Right lobe of liver (tissue), 6 donors: ENCODE data around the gene STK33. TPM values are rescaled to one million over a fixed set of nuclear protein-coding genes. Genes with fewer than 3 reads are reported as not detected.

Source experiments
- ATAC-seq, 4 donors: fragments of 200-7000 bp; cut with Tn5 transposase; one replicate each; pipeline ENCODE4 v1.9.1; 2020; ENCODE audit warnings: mild to moderate bottlenecking in 4 of 4, moderate library complexity in 4 of 4
- DNase-seq, 3 donors: peaks; one replicate each; pipeline ENCODE4 v3.0.0-alpha.2; 2020
- H3K27ac ChIP-seq, 3 donors: fragments of 200-600 bp; one replicate each; pipeline ENCODE4 v1.8.0; 2022
- H3K27me3 ChIP-seq, 2 donors: fragments of 200-600 bp; one replicate each; pipeline ENCODE4 v1.8.0; 2022
- H3K36me3 ChIP-seq, 4 donors: fragments of 200-600 bp; sonication (generic) in 1 of 4; one replicate each; pipeline versions ENCODE4 v1.5.1 to v1.8.0; 2017 to 2022; ENCODE audit warnings: control low read depth in 1 of 4
- H3K4me1 ChIP-seq, 4 donors: fragments of 200-600 bp; sonication (generic) in 1 of 4; one replicate each; pipeline versions ENCODE4 v1.5.1 to v1.8.0; 2017 to 2022; ENCODE audit warnings: control low read depth in 1 of 4
- H3K4me3 ChIP-seq, 3 donors: fragments of 200-600 bp; one replicate each; pipeline ENCODE4 v1.8.0; 2022
- H3K9me3 ChIP-seq, 4 donors: fragments of 200-600 bp; sonication (generic) in 1 of 4; one replicate each; pipeline versions ENCODE4 v1.5.1 to v1.8.0; 2017 to 2022; ENCODE audit warnings: control low read depth in 1 of 4
- CTCF ChIP-seq, 4 donors: fragments of 200-600 bp in 3 of 4; fragments of 450-650 bp in 1 of 4; IDR thresholded peaks; one replicate each; pipeline versions ENCODE4 v1.5.1 to v1.8.0; 2016 to 2022; ENCODE audit warnings: antibody characterized with exemption in 4 of 4, mild to moderate bottlenecking in 2 of 4
- POLR2A ChIP-seq: fragments of 450-650 bp; IDR thresholded peaks from one replicate; pipeline ENCODE4 v1.6.1; 2017; ENCODE audit warnings: antibody characterized with exemption, mild to moderate bottlenecking
- WGBS: methylation state at CpG from one replicate; pipeline ENCODE4 v1.1.6; 2018; ENCODE audit warnings: low coverage, low lambda C conversion rate; ENCODE audit not compliant: insufficient coverage; ENCODE audit errors: missing lambda C conversion rate; 5-methylcytosine and 5-hydroxymethylcytosine counted together
- intact Hi-C, 2 donors: fragments of 100-400 bp; cut with DNase I; formaldehyde crosslinking; loops; one replicate each; pipeline versions ENCODE4 v1.11.2 to v1.14.1; 2022
- total RNA-seq, 6 experiments: library from RNA; depleted of rRNA in 2 of 6; stranded (reverse); fragments of >200 nt in 2 of 6; fragmentation: NEBNext Ultra II Directional in 3 of 6; extraction: Animal tissue kit (Norgen Biotek cat#: 25700) in 3 of 6; gene quantifications; one replicate each; pipeline versions ENCODE4 v1.1.0 to v1.2.4, GENCODE V29; 2016 to 2023
- donor health status: DM: no; HTN: yes; CAD: no.
- donor health status: DM: no; HTN: no; CAD: no.
- donor health status: DM: no; HTN: no; CAD: no.
- donor health status: DM: no; HTN: yes; CAD: no.
- donor health status: DM: no; HTN: yes; CAD: no.

The STK33 gene
- total RNA-seq, 6 experiments from 2014 or later = 0.12 to 1.1 (median 0.42) TPM; not detected in 2

GRCh38 chr11:8544807-8545206 lies 49.2 kb downstream of the STK33 start:
- peaks cover 0 to 3% of the 10 kb centered on the region in 2 donors for H3K27me3 ChIP-seq
- intact Hi-C loops = no loop called here
- no peaks in the 10 kb centered on the region for H3K36me3 ChIP-seq
- no peak overlapping the region for H3K4me3 ChIP-seq
- no peak for DNase-seq
- no peak for ATAC-seq
- WGBS = 76% methylated on average over 1 of the region's 1 CpG
- no peak overlapping the region for H3K27ac ChIP-seq
- no peak for TF ChIP-seq POLR2A
- TF ChIP-seq CTCF (IDR thresholded peaks at IDR 0.05) = no peak
- no peaks in the 10 kb centered on the region for H3K9me3 ChIP-seq
- no peaks in the 10 kb centered on the region for H3K4me1 ChIP-seq

GRCh38 chr11:8543278-8543677 lies 50.8 kb downstream of the STK33 start:
- DNase-seq (no peak), ATAC-seq (no peak)
- Histone ChIP-seq H3K9me3 (no peaks in the 10 kb centered on the region), H3K4me1 (no peaks in the 10 kb centered on the region), H3K27me3 (peaks cover 0 to 3% of the 10 kb centered on the region in 2 donors), H3K36me3 (no peaks in the 10 kb centered on the region), H3K4me3 (no peak overlapping the region), H3K27ac (no peak overlapping the region)
- no peak for TF ChIP-seq POLR2A
- TF ChIP-seq CTCF (IDR thresholded peaks at IDR 0.05) = no peak
- intact Hi-C loops = no loop called here
- WGBS = 18% methylated on average over 1 of the region's 1 CpG

- H3K9me3 ChIP-seq = no peaks in the 10 kb centered on the region
- H3K4me3 ChIP-seq = no peak overlapping the region
- H3K27ac ChIP-seq = no peak overlapping the region
- WGBS = 17% methylated on average over 1 of the region's 1 CpG
- TF ChIP-seq CTCF (IDR thresholded peaks at IDR 0.05) (no peak), POLR2A (no peak)
- intact Hi-C loops = no loop called here
- no peak for ATAC-seq
- H3K36me3 ChIP-seq = no peaks in the 10 kb centered on the region
- DNase-seq = no peak
- H3K27me3 ChIP-seq = peaks cover 0 to 3% of the 10 kb centered on the region in 2 donors
- no peaks in the 10 kb centered on the region for H3K4me1 ChIP-seq
Observed at GRCh38 chr11:8541448-8541847, 52.6 kb downstream of the STK33 start.

GRCh38 chr11:8533332-8533731 lies 60.7 kb downstream of the STK33 start:
- ATAC-seq (no peak), DNase-seq (no peak)
- Histone ChIP-seq H3K27ac (no peak overlapping the region), H3K4me3 (no peak overlapping the region), H3K36me3 (no peaks in the 10 kb centered on the region), H3K9me3 (no peaks in the 10 kb centered on the region), H3K4me1 (no peaks in the 10 kb centered on the region), H3K27me3 (no peaks in the 10 kb centered on the region)
- TF ChIP-seq POLR2A (no peak), CTCF (IDR thresholded peaks at IDR 0.05) (no peak)
- intact Hi-C loops = no loop called here
- WGBS = 73% methylated on average over 4 of the region's 4 CpGs

- Histone ChIP-seq H3K36me3 (no peaks in the 10 kb centered on the region), H3K4me1 (no peaks in the 10 kb centered on the region), H3K4me3 (no peak overlapping the region), H3K27me3 (no peaks in the 10 kb centered on the region), H3K27ac (no peak overlapping the region), H3K9me3 (no peaks in the 10 kb centered on the region)
- intact Hi-C loops = no loop called here
- ATAC-seq (no peak), DNase-seq (no peak)
- TF ChIP-seq POLR2A (no peak), CTCF (IDR thresholded peaks at IDR 0.05) (no peak)
- WGBS = 45% methylated on average over 2 of the region's 2 CpGs
Observed at GRCh38 chr11:8532475-8532874, 61.6 kb downstream of the STK33 start.
